PC-9 (cell line): ENCODE results near the gene TERB1. TPM values are rescaled to one million over a fixed set of nuclear protein-coding genes. Genes with fewer than 3 reads are reported as not detected.

Source experiments
- BruUV-seq: library from RNA; stranded (reverse); fragments of 400-500 nt; replicated peaks from 2 replicates; lab custom pipeline; 2021; lab: Mats Ljungman, UMichigan
- CTCF ChIA-PET: fragments of 300-600 bp; sonication (Branson Sonifier 250); formaldehyde crosslinking; loops from one replicate; lab custom pipeline; 2022; ENCODE audit warnings: antibody characterized with exemption; lab: Charles Lee
- POLR2A ChIA-PET: fragments of 300-600 bp; sonication (Branson Sonifier 250); formaldehyde crosslinking; loops from one replicate; lab custom pipeline; 2022; ENCODE audit warnings: antibody characterized with exemption; ENCODE audit not compliant: unreplicated experiment; lab: Charles Lee
- DNase-seq, 2 experiments: peaks; one replicate each; pipeline versions ENCODE4 v3.0.0 to v3.0.0-alpha.2; 2015 to 2022; ENCODE audit warnings: mixed read lengths in 1 of 2
- H2AFZ ChIP-seq: fragments of 200-600 bp; sonication (generic); 2 replicates; pipeline ENCODE4 v1.8.1; 2017; ENCODE audit warnings: antibody characterized with exemption
- H3F3A ChIP-seq: fragments of 200-600 bp; sonication (generic); 2 replicates; pipeline ENCODE4 v1.8.1; 2017; ENCODE audit warnings: antibody characterized with exemption, mild to moderate bottlenecking, low read depth; ENCODE audit not compliant: insufficient read depth
- H3K27ac ChIP-seq: fragments of 200-600 bp; sonication (generic); 2 replicates; pipeline ENCODE4 v1.6.1; 2016; ENCODE audit warnings: mixed run types
- H3K27me3 ChIP-seq: fragments of 200-600 bp; sonication (generic); 2 replicates; pipeline ENCODE4 v1.6.1; 2016; ENCODE audit warnings: low read depth, mixed run types; ENCODE audit not compliant: insufficient read depth
- H3K36me3 ChIP-seq: fragments of 200-600 bp; sonication (generic); 2 replicates; pipeline ENCODE4 v1.6.1; 2016; ENCODE audit warnings: low read depth, mixed run types
- H3K4me1 ChIP-seq: fragments of 200-600 bp; sonication (generic); replicated peaks from 2 replicates; pipeline ENCODE4 v1.6.1; 2016; ENCODE audit warnings: mixed run types; ENCODE audit not compliant: insufficient read depth
- H3K4me2 ChIP-seq: fragments of 200-600 bp; sonication (generic); 2 replicates; pipeline ENCODE4 v1.6.1; 2017; ENCODE audit warnings: mixed run types
- H3K4me3 ChIP-seq: fragments of 200-600 bp; sonication (generic); 2 replicates; pipeline ENCODE4 v1.6.1; 2016; ENCODE audit warnings: mixed run types
- H3K79me2 ChIP-seq: fragments of 200-600 bp; sonication (generic); 2 replicates; pipeline ENCODE4 v1.6.1; 2017; ENCODE audit warnings: low read depth, mixed run types
- H3K9me2 ChIP-seq: fragments of 200-600 bp; sonication (generic); 2 replicates; pipeline ENCODE4 v1.8.1; 2017; ENCODE audit warnings: mild to moderate bottlenecking; ENCODE audit not compliant: insufficient read depth
- H3K9me3 ChIP-seq: fragments of 200-600 bp; sonication (generic); 2 replicates; pipeline ENCODE4 v1.8.1; 2016; ENCODE audit warnings: low read depth; ENCODE audit not compliant: insufficient read depth
- H4K20me1 ChIP-seq: fragments of 200-600 bp; sonication (generic); 2 replicates; pipeline ENCODE4 v1.8.1; 2017; ENCODE audit not compliant: insufficient read depth
- EZH2 ChIP-seq: fragments of 200-600 bp; sonication (generic); IDR thresholded peaks from 2 replicates; pipeline ENCODE4 v1.8.0; 2017; ENCODE audit warnings: antibody characterized with exemption, low read depth
- intact Hi-C: fragments of 100-400 bp; cut with micrococcal nuclease; formaldehyde crosslinking; loops from one replicate; pipeline ENCODE4 v1.10.0; 2022; ENCODE audit not compliant: unreplicated experiment
- total RNA-seq: library from RNA; stranded (reverse); gene quantifications from 2 replicates; pipeline ENCODE4 v1.2.3, GENCODE V29; 2021
- TF ChIP-seq, protein P1 (sequence below): fragments of 200-600 bp; sonication (generic); conservative IDR thresholded peaks from 2 replicates; pipeline ENCODE4 v1.6.1; 2017; ENCODE audit warnings: mixed run types, antibody characterized with exemption, mild to moderate bottlenecking, moderate library complexity

The TERB1 gene
- total RNA-seq, 1 experiment from 2014 or later, result not detected

- no peaks in the 10 kb centered on the region for H3K9me3 ChIP-seq
- H3K79me2 ChIP-seq, result no peaks in the 10 kb centered on the region
- TF ChIP-seq, protein P1, sequence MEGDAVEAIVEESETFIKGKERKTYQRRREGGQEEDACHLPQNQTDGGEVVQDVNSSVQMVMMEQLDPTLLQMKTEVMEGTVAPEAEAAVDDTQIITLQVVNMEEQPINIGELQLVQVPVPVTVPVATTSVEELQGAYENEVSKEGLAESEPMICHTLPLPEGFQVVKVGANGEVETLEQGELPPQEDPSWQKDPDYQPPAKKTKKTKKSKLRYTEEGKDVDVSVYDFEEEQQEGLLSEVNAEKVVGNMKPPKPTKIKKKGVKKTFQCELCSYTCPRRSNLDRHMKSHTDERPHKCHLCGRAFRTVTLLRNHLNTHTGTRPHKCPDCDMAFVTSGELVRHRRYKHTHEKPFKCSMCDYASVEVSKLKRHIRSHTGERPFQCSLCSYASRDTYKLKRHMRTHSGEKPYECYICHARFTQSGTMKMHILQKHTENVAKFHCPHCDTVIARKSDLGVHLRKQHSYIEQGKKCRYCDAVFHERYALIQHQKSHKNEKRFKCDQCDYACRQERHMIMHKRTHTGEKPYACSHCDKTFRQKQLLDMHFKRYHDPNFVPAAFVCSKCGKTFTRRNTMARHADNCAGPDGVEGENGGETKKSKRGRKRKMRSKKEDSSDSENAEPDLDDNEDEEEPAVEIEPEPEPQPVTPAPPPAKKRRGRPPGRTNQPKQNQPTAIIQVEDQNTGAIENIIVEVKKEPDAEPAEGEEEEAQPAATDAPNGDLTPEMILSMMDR, result no peak
- TF ChIP-seq EZH2, result no peak
- H3K4me1 ChIP-seq, result 0 out of 2 replicates have a peak, but pooled peaks cover 6% of the 10 kb centered on the region
- ChIA-PET POLR2A (no interaction called here), CTCF (interaction anchor here (0.6 kb wide), 1 partner anchor 17 kb away, joined by 3 read pairs; the partner anchor contains the start of gene NAE1)
- H2AFZ ChIP-seq, result no peak overlapping the region
- H3K4me3 ChIP-seq, result no peak overlapping the region
- no TSS peak for BruUV-seq
- H3K36me3 ChIP-seq, result no peaks in the 10 kb centered on the region
- H3K27ac ChIP-seq, result no peak overlapping the region
- DNase-seq, result no peak
- H4K20me1 ChIP-seq, result no peaks in the 10 kb centered on the region
- no peaks in the 10 kb centered on the region for H3F3A ChIP-seq
- intact Hi-C loops, result no loop called here
- H3K27me3 ChIP-seq, result no peaks in the 10 kb centered on the region
- H3K9me2 ChIP-seq, result no peaks in the 10 kb centered on the region
- no peak overlapping the region for H3K4me2 ChIP-seq
Observed at GRCh38 chr16:66847533-66848067, 46.2 kb upstream of the TERB1 start.

DNA sequence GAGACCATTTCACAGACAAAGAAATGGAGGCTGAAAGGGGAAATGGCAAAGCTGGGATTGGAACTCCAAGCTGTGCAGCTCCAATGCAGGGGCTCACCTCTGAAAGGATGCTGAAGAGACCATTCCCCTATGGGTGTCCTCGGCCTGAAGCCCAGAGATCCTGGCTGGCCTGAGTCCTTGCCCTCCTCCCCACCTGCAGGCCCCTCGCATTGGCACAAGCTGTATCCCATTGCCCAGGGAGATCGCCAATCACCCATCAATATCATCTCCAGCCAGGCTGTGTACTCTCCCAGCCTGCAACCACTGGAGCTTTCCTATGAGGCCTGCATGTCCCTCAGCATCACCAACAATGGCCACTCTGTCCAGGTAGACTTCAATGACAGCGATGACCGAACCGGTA, 45.4 kb upstream of the TERB1 start:
- ChIA-PET CTCF (no interaction called here), POLR2A (interaction anchor here (0.6 kb wide), 1 partner anchor 1570 kb away, joined by 5 read pairs; no protein-coding TSS in a partner anchor)
- Histone ChIP-seq H3K9me2 (no peaks in the 10 kb centered on the region), H3K79me2 (no peaks in the 10 kb centered on the region), H3K27ac (no peak overlapping the region), H3K27me3 (no peaks in the 10 kb centered on the region), H3K4me3 (no peak overlapping the region), H3K36me3 (no peaks in the 10 kb centered on the region), H2AFZ (no peak overlapping the region), H3F3A (no peaks in the 10 kb centered on the region), H4K20me1 (no peaks in the 10 kb centered on the region), H3K9me3 (no peaks in the 10 kb centered on the region), H3K4me1 (0 out of 2 replicates have a peak, but pooled peaks cover 6% of the 10 kb centered on the region), H3K4me2 (no peak overlapping the region)
- TF ChIP-seq EZH2, result no peak
- BruUV-seq, result no TSS peak
- intact Hi-C loops, result no loop called here
- DNase-seq, result no peak

- H3K4me3 ChIP-seq, result no peak overlapping the region
Observed at GRCh38 chr16:66846266-66846665, 44.9 kb upstream of the TERB1 start.

More at GRCh38 chr16:66846266-66846665, 44.9 kb upstream of the TERB1 start:
- no peaks in the 10 kb centered on the region for H3K9me2 ChIP-seq
- no peak overlapping the region for H2AFZ ChIP-seq
- ChIA-PET POLR2A (interaction anchor here (0.6 kb wide), 1 partner anchor 1570 kb away, joined by 5 read pairs; no protein-coding TSS in a partner anchor), CTCF (no interaction called here)
- no peaks in the 10 kb centered on the region for H3F3A ChIP-seq
- H3K27ac ChIP-seq, result no peak overlapping the region
- no peaks in the 10 kb centered on the region for H3K79me2 ChIP-seq
- BruUV-seq, result no TSS peak
- H3K36me3 ChIP-seq, result no peaks in the 10 kb centered on the region
- H3K27me3 ChIP-seq, result no peaks in the 10 kb centered on the region
- peak overlapping the region; percentile 14 for H3K4me2 ChIP-seq
- 0 out of 2 replicates have a peak, but pooled peaks cover 6% of the 10 kb centered on the region for H3K4me1 ChIP-seq
- no peak for DNase-seq
- H3K9me3 ChIP-seq, result no peaks in the 10 kb centered on the region
- intact Hi-C loops, result no loop called here
- no peaks in the 10 kb centered on the region for H4K20me1 ChIP-seq
- TF ChIP-seq EZH2, result no peak
- TF ChIP-seq, protein P1, result no peak
